H1 (cell line): ENCODE results near the gene CST4. TPM values are rescaled to one million over a fixed set of nuclear protein-coding genes. Genes with fewer than 3 reads are reported as not detected.

Source experiments
- KDM5A ChIP-seq: fragments of 200-600 bp; IDR thresholded peaks from 2 replicates; pipeline ENCODE4 v1.7.1; 2012; ENCODE audit warnings: mild to moderate bottlenecking, low read length, inconsistent platforms, mixed read lengths
- polyA plus RNA-seq, 7 experiments: library from polyadenylated mRNA; depleted of rRNA in 3 of 7; stranded (reverse) in 5 of 7; unstranded in 2 of 7; fragments of >200 nt in 5 of 7; fragments of 200-250 nt in 2 of 7; gene quantifications; 1 replicate in 5 of 7; 2 replicates in 1 of 7; 4 replicates in 1 of 7; pipeline versions ENCODE4 v1.2.1 to v1.2.3, GENCODE V29; 2011 to 2013; ENCODE audit warnings: missing spikeins in 2 of 7, mixed read lengths in 2 of 7
- total RNA-seq: library from RNA; stranded (reverse); fragmentation: NEBNext Ultra II Directional; extraction: Animal tissue kit (Norgen Biotek cat#: 25700); gene quantifications from 2 replicates; pipeline ENCODE4 v1.2.1, GENCODE V29; 2021

The CST4 gene
- total and polyA plus RNA-seq, 2 of the 8 experiments (the other 6 are each of a cell fraction or from before 2014, with no cell fraction given) = not detected

GRCh38 chr20:23687986-23688385, 852 bp downstream of the CST4 start (continued):
- TF ChIP-seq KDM5A = no peak
